Body of pancreas (tissue), 4 donors: ENCODE results near the gene TPD52L1. TPM values are rescaled to one million over a fixed set of nuclear protein-coding genes. Genes with fewer than 3 reads are reported as not detected.

Experiments
- ATAC-seq: fragments of 150-250 bp; one replicate; pipeline ENCODE4 v1.9.1; 2016
- DNase-seq, 4 donors: peaks; one replicate each; pipeline ENCODE4 v3.0.0-alpha.2; 2019
- H3K27ac ChIP-seq, 4 donors: fragments of 200-600 bp; sonication (generic); 1 replicate in 3 of 4; 2 replicates in 1 of 4; pipeline versions ENCODE4 v1.5.1 to v1.6.1; 2016 to 2019; ENCODE audit warnings: mild to moderate bottlenecking in 1 of 4, mixed read lengths in 1 of 4, moderate library complexity in 1 of 4
- H3K27me3 ChIP-seq, 2 donors: fragments of 200-600 bp; sonication (generic); one replicate each; pipeline ENCODE4 v1.6.0; 2016; ENCODE audit warnings: mild to moderate bottlenecking in 1 of 2
- H3K36me3 ChIP-seq, 2 donors: fragments of 200-600 bp; sonication (generic); replicated peaks in 1 of 2; 2 replicates each; pipeline ENCODE4 v1.5.1; 2016; ENCODE audit warnings: low read depth in 2 of 2; ENCODE audit not compliant: insufficient read depth in 1 of 2
- H3K4me1 ChIP-seq: fragments of 200-600 bp; sonication (generic); one replicate; pipeline ENCODE4 v1.6.0; 2016
- H3K4me3 ChIP-seq, 2 donors: fragments of 200-600 bp; sonication (generic); 1 replicate in 1 of 2; 2 replicates in 1 of 2; pipeline ENCODE4 v1.5.1; 2016 to 2019
- H3K9me3 ChIP-seq, 3 donors: fragments of 200-600 bp; sonication (generic); 1 replicate in 2 of 3; 2 replicates in 1 of 3; pipeline ENCODE4 v1.5.1; 2016
- CTCF ChIP-seq, 7 experiments: fragments of 450-650 bp in 4 of 7; fragments of 200-600 bp in 3 of 7; sonication (generic) in 3 of 7; IDR thresholded peaks; one replicate each; pipeline ENCODE4 v1.5.1; 2016 to 2019; ENCODE audit warnings: antibody characterized with exemption in 7 of 7
- POLR2A ChIP-seq, 3 donors: fragments of 450-650 bp; IDR thresholded peaks; one replicate each; pipeline ENCODE4 v1.6.1; 2016; ENCODE audit warnings: antibody characterized with exemption in 3 of 3, mild to moderate bottlenecking in 2 of 3
- WGBS, 2 donors: methylation state at CpG; one replicate each; pipeline ENCODE4 v1.1.5; 2017; 5-methylcytosine and 5-hydroxymethylcytosine counted together
- intact Hi-C: fragments of 100-400 bp; cut with DNase I; formaldehyde crosslinking; loops from one replicate; pipeline ENCODE4 v1.15.1; 2023
- total RNA-seq, 2 donors: library from RNA; depleted of rRNA; stranded (reverse); fragments of >200 nt; gene quantifications; one replicate each; pipeline ENCODE4 v1.1.0, GENCODE V29; 2016

Gene TPD52L1
- total RNA-seq, 2 donors from 2014 or later = 33.3 to 101 TPM

GRCh38 chr6:125220712-125221111 is 67.1 kb downstream of the TPD52L1 start:
- intact Hi-C loops = no loop called here
- H3K27me3 ChIP-seq = no peaks in the 10 kb centered on the region
- TF ChIP-seq POLR2A (IDR thresholded peaks at IDR 0.05) (no peak), CTCF (IDR thresholded peaks at IDR 0.05) (no peak)
- H3K9me3 ChIP-seq = no peaks in the 10 kb centered on the region
- WGBS, 2 donors = 88 to 90% methylated on average over 2 of the region's 2 CpGs
- H3K36me3 ChIP-seq = no peaks in the 10 kb centered on the region
- peak in 1 of 4 donors; percentile 21 for DNase-seq
- no peak overlapping the region for H3K27ac ChIP-seq
- H3K4me1 ChIP-seq = peaks cover 30% of the 10 kb centered on the region
- no peak for ATAC-seq
- H3K4me3 ChIP-seq = no peak overlapping the region

GRCh38 chr6:125222531-125223455 is 69.2 kb downstream of the TPD52L1 start:
- H3K9me3 ChIP-seq = no peaks in the 10 kb centered on the region
- H3K27ac ChIP-seq = peak overlapping the region in 1 of 4 donors; percentile 33
- H3K4me1 ChIP-seq = peaks cover 30% of the 10 kb centered on the region
- H3K36me3 ChIP-seq = no peaks in the 10 kb centered on the region
- DNase-seq = no peak
- no peak overlapping the region for H3K4me3 ChIP-seq
- intact Hi-C loops = no loop called here
- no peaks in the 10 kb centered on the region for H3K27me3 ChIP-seq
- no peak for TF ChIP-seq CTCF (IDR thresholded peaks at IDR 0.05)
- TF ChIP-seq POLR2A (IDR thresholded peaks at IDR 0.05) = no peak
- ATAC-seq = no peak
- 44 to 46% methylated on average over 4 of the region's 4 CpGs for WGBS, 2 donors

- Histone ChIP-seq H3K27ac (peak overlapping the region in 3 of 4 donors; percentile 14 to 43 (median 15)), H3K4me3 (no peak overlapping the region), H3K4me1 (peaks cover 23% of the 10 kb centered on the region), H3K36me3 (no peaks in the 10 kb centered on the region), H3K27me3 (no peaks in the 10 kb centered on the region), H3K9me3 (no peaks in the 10 kb centered on the region)
- intact Hi-C loops = no loop called here
- ATAC-seq (peak; percentile 59), DNase-seq (no peak)
- no peak for TF ChIP-seq POLR2A (IDR thresholded peaks at IDR 0.05)
- TF ChIP-seq CTCF (IDR thresholded peaks at IDR 0.05) = no peak
- WGBS, 2 donors = 51% methylated on average over 3 of the region's 3 CpGs
These were observed 70.8 kb downstream of the TPD52L1 start for GRCh38 chr6:125224231-125224861.

- WGBS, 2 donors = 95% methylated on average over 6 of the region's 6 CpGs
- Histone ChIP-seq H3K4me3 (no peak overlapping the region), H3K9me3 (no peaks in the 10 kb centered on the region), H3K4me1 (peaks cover 19% of the 10 kb centered on the region), H3K27me3 (no peaks in the 10 kb centered on the region), H3K27ac (no peak overlapping the region), H3K36me3 (no peaks in the 10 kb centered on the region)
- ATAC-seq (no peak), DNase-seq (no peak)
- intact Hi-C loops = no loop called here
- TF ChIP-seq CTCF (IDR thresholded peaks at IDR 0.05) (no peak), POLR2A (IDR thresholded peaks at IDR 0.05) (no peak)
These were observed 73.7 kb downstream of the TPD52L1 start for GRCh38 chr6:125227244-125227643.
